Gastroesophageal sphincter (tissue), 4 donors: Measurements from ENCODE around the gene MFSD6L. TPM values are rescaled to one million over a fixed set of nuclear protein-coding genes. Genes with fewer than 3 reads are reported as not detected.

Experiments used
- ATAC-seq: fragments of 150-250 bp; one replicate; pipeline ENCODE4 v1.9.1; 2016; ENCODE audit warnings: mild to moderate bottlenecking, moderate library complexity
- H3K27ac ChIP-seq, 4 donors: fragments of 200-600 bp; sonication (generic) in 3 of 4; 1 replicate in 3 of 4; 2 replicates in 1 of 4; pipeline ENCODE4 v1.5.1; 2016 to 2019
- H3K27me3 ChIP-seq: fragments of 200-600 bp; sonication (generic); one replicate; pipeline ENCODE4 v1.5.1; 2019
- H3K36me3 ChIP-seq, 2 donors: fragments of 200-600 bp; sonication (generic); one replicate each; pipeline ENCODE4 v1.5.1; 2019; ENCODE audit warnings: control low read depth in 1 of 2
- H3K4me1 ChIP-seq, 3 donors: fragments of 200-600 bp; sonication (generic); 1 replicate in 2 of 3; 2 replicates in 1 of 3; pipeline ENCODE4 v1.5.1; 2016 to 2019; ENCODE audit warnings: control low read depth in 2 of 3
- H3K4me3 ChIP-seq, 2 donors: fragments of 200-600 bp; sonication (generic); one replicate each; pipeline ENCODE4 v1.5.1; 2019; ENCODE audit warnings: mild to moderate bottlenecking in 1 of 2, moderate library complexity in 1 of 2
- H3K9me3 ChIP-seq, 3 donors: fragments of 200-600 bp; sonication (generic); one replicate each; pipeline ENCODE4 v1.5.1; 2017 to 2019; ENCODE audit warnings: control low read depth in 2 of 3
- EP300 ChIP-seq: sonication (generic); formaldehyde crosslinking; IDR thresholded peaks from one replicate; pipeline ENCODE4 v1.6.1; 2017; ENCODE audit warnings: antibody characterized with exemption, mild to moderate bottlenecking
- POLR2A ChIP-seq, 2 donors: fragments of 450-650 bp; IDR thresholded peaks; one replicate each; pipeline ENCODE4 v1.6.1; 2017; ENCODE audit warnings: antibody characterized with exemption in 2 of 2, mild to moderate bottlenecking in 2 of 2, moderate library complexity in 1 of 2
- POLR2AphosphoS5 ChIP-seq: sonication (generic); formaldehyde crosslinking; IDR thresholded peaks from one replicate; pipeline ENCODE4 v1.6.1; 2017; ENCODE audit warnings: antibody characterized with exemption
- WGBS, 2 donors: methylation state at CpG; one replicate each; pipeline ENCODE4 v1.1.5; 2018; ENCODE audit warnings: low coverage in 1 of 2; 5-methylcytosine and 5-hydroxymethylcytosine counted together
- total RNA-seq, 4 donors: library from RNA; depleted of rRNA; stranded (reverse); fragments of >200 nt; gene quantifications; one replicate each; pipeline ENCODE4 v1.1.0, GENCODE V29; 2016
- TF ChIP-seq, protein P1 (sequence below), 4 experiments: fragments of 200-600 bp in 2 of 4; fragments of 450-650 bp in 2 of 4; sonication (generic) in 1 of 4; IDR thresholded peaks; one replicate each; pipeline ENCODE4 v1.5.1; 2017 to 2019; ENCODE audit warnings: antibody characterized with exemption in 4 of 4, mild to moderate bottlenecking in 2 of 4, moderate library complexity in 2 of 4

MFSD6L gene
- total RNA-seq, 4 donors from 2014 or later: 0.12 TPM; not detected in 3

DNA sequence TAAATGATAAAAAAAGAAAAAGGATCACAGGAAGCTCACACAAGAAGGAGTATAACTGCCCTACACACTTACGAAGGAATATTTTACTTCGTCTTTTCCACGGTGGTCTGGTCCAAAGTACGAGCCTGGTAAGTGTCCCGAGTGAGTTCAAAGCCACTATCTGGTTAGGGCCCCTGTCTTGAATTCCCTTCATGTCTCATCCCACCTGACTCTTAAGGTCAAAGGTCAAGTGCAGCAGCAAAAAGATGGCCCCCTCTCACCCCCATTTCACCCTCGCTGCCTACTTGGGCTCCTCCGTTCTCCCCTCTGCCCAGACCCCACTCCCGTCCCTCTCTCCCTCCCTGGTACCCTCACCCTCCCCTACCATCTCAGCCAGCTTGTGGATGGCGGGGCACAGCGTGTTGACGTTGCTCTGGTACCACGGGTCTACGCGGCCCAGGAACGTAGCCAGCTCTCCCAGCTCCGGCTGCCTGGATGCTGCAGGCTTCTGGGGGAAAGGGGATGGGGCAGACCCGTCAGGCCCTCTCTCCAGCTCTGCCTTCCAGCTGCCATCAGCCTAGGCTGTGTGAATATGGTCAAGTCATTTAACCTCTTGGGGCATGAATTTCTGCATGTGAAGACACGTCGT, 27.8 kb upstream of the MFSD6L start:
- TF ChIP-seq EP300 (no peak), POLR2AphosphoS5 (no peak), POLR2A (IDR thresholded peaks at IDR 0.05) (no peak)
- TF ChIP-seq, protein P1, sequence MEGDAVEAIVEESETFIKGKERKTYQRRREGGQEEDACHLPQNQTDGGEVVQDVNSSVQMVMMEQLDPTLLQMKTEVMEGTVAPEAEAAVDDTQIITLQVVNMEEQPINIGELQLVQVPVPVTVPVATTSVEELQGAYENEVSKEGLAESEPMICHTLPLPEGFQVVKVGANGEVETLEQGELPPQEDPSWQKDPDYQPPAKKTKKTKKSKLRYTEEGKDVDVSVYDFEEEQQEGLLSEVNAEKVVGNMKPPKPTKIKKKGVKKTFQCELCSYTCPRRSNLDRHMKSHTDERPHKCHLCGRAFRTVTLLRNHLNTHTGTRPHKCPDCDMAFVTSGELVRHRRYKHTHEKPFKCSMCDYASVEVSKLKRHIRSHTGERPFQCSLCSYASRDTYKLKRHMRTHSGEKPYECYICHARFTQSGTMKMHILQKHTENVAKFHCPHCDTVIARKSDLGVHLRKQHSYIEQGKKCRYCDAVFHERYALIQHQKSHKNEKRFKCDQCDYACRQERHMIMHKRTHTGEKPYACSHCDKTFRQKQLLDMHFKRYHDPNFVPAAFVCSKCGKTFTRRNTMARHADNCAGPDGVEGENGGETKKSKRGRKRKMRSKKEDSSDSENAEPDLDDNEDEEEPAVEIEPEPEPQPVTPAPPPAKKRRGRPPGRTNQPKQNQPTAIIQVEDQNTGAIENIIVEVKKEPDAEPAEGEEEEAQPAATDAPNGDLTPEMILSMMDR (IDR thresholded peaks at IDR 0.05): no peak
- ATAC-seq: no peak

DNA sequence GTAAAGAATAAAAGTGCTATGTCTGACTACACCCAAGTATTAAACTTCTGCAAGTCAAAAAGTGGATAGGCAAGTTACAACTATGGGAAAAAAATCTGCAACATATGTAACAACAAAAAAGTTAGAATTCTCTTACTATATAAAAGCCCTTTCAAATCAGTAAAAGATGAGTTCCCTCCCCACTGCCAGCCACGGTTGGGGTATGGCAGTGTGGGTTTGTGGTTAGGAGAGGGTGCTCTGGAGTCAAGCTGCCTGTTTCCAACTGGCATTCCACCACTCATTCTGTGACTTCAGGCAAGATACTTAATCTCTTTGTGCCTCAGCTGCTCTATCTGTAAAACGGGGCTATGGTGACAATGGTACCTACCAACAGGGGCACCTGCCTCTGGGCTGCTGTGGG, 26.6 kb upstream of the MFSD6L start:
- Histone ChIP-seq H3K27me3 (peaks cover 45% of the 10 kb centered on the region), H3K27ac (no peak overlapping the region), H3K4me1 (no peaks in the 10 kb centered on the region), H3K9me3 (peaks cover 0 to 17% (median 0%) of the 10 kb centered on the region in 3 donors), H3K36me3 (no peaks in the 10 kb centered on the region), H3K4me3 (no peak overlapping the region)
- WGBS, 2 donors: 76% methylated on average over 2 of the region's 2 CpGs; no CpG with 5 or more reads in 1 of the 2 donors
- TF ChIP-seq POLR2AphosphoS5 (no peak), POLR2A (IDR thresholded peaks at IDR 0.05) (no peak), EP300 (no peak)
- TF ChIP-seq, protein P1 (IDR thresholded peaks at IDR 0.05): no peak
- ATAC-seq: no peak

More for the DNA sequence above, 27.8 kb upstream of the MFSD6L start:
- H3K4me1 ChIP-seq: no peaks in the 10 kb centered on the region
- H3K27me3 ChIP-seq: peaks cover 47% of the 10 kb centered on the region
- no peak overlapping the region for H3K4me3 ChIP-seq
- no peaks in the 10 kb centered on the region for H3K36me3 ChIP-seq
- H3K27ac ChIP-seq: no peak overlapping the region
- peaks cover 0 to 17% (median 0%) of the 10 kb centered on the region in 3 donors for H3K9me3 ChIP-seq
- WGBS, 2 donors: 65 to 96% methylated on average over 5 to 18 of the region's 19 CpGs

DNA sequence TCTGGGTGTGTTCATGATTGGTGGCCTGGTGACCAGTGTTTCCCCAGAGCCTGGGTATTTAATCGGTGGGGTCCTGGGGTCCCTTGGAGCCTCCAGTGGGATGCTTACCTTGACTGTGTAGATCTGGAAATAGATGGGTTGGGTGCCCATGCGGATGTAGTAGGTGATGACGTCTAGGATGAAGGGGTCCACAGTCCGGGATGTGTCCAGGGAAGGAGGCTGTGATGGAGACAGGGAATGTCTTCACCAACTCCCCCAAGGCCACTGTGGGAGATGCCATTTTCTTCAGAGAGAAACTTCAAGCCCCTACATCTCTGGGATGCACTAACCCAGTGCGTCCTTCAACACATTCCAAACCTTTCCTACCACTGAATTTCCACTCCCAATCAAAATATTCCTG, 24.1 kb upstream of the MFSD6L start:
- Histone ChIP-seq H3K27ac (no peak overlapping the region), H3K9me3 (peaks cover 0 to 17% (median 0%) of the 10 kb centered on the region in 3 donors), H3K36me3 (no peaks in the 10 kb centered on the region), H3K27me3 (peaks cover 42% of the 10 kb centered on the region), H3K4me3 (no peak overlapping the region), H3K4me1 (no peaks in the 10 kb centered on the region)
- no peak for ATAC-seq
- TF ChIP-seq EP300: no peak
- TF ChIP-seq POLR2AphosphoS5: no peak
- TF ChIP-seq, protein P1 (IDR thresholded peaks at IDR 0.05): no peak
- TF ChIP-seq POLR2A (IDR thresholded peaks at IDR 0.05): no peak
- WGBS, 2 donors: 95% methylated on average over 4 of the region's 5 CpGs; no CpG with 5 or more reads in 1 of the 2 donors

DNA sequence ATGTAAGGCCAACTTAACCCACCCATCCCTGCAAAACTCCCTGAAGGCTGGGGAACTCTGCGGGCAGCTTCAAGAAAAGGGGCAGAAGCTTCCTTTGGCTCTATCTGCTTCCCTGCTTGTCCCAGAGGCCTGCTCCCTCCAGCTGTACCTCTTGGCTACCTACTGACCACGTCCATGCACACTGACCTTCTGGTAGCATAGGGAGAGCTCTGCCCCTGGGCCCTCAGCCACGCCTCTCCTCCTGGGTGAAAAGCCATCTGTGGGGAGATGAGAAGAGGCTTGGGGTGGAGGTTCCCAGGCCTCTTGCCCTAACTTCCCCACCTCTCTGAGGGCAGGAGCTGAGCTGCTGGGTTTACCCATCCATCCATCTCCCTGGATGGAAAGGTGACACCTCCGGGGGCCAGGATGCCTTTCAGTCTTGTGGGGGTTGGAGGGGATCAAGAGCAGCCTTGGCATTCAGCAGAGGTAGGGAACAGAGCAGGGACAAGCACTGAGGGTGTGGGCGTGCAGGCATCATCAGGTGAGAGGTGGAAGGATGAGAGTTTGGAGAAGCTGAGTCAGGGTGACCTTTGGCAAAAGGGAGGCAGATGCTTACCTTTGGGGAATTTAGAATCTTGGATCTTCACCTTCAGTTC, 23.4 kb upstream of the MFSD6L start:
- H3K36me3 ChIP-seq: no peaks in the 10 kb centered on the region
- no peak for ATAC-seq
- H3K27ac ChIP-seq: no peak overlapping the region
- H3K9me3 ChIP-seq: peaks cover 0 to 17% (median 0%) of the 10 kb centered on the region in 3 donors
- no peak for TF ChIP-seq POLR2A (IDR thresholded peaks at IDR 0.05)
- no peak for TF ChIP-seq EP300
- TF ChIP-seq, protein P1 (IDR thresholded peaks at IDR 0.05): no peak
- TF ChIP-seq POLR2AphosphoS5: no peak
- peaks cover 42% of the 10 kb centered on the region for H3K27me3 ChIP-seq
- 76 to 100% methylated on average over 1 to 3 of the region's 5 CpGs for WGBS, 2 donors
- H3K4me1 ChIP-seq: no peaks in the 10 kb centered on the region
- no peak overlapping the region for H3K4me3 ChIP-seq
